Gastroesophageal sphincter (tissue), 3 donors: ENCODE data around the gene ZCCHC17.

Experiments used
- POLR2A ChIP-seq, 2 donors: fragments of 450-650 bp; IDR thresholded peaks; one replicate each; pipeline ENCODE4 v1.6.1; 2017; ENCODE audit warnings: antibody characterized with exemption in 2 of 2, mild to moderate bottlenecking in 2 of 2, moderate library complexity in 1 of 2
- POLR2AphosphoS5 ChIP-seq: sonication (generic); formaldehyde crosslinking; IDR thresholded peaks from one replicate; pipeline ENCODE4 v1.6.1; 2017; ENCODE audit warnings: antibody characterized with exemption
- TF ChIP-seq, protein P1 (sequence below), 4 experiments: fragments of 200-600 bp in 2 of 4; fragments of 450-650 bp in 2 of 4; sonication (generic) in 1 of 4; IDR thresholded peaks; one replicate each; pipeline ENCODE4 v1.5.1; 2017 to 2019; ENCODE audit warnings: antibody characterized with exemption in 4 of 4, mild to moderate bottlenecking in 2 of 4, moderate library complexity in 2 of 4

DNA sequence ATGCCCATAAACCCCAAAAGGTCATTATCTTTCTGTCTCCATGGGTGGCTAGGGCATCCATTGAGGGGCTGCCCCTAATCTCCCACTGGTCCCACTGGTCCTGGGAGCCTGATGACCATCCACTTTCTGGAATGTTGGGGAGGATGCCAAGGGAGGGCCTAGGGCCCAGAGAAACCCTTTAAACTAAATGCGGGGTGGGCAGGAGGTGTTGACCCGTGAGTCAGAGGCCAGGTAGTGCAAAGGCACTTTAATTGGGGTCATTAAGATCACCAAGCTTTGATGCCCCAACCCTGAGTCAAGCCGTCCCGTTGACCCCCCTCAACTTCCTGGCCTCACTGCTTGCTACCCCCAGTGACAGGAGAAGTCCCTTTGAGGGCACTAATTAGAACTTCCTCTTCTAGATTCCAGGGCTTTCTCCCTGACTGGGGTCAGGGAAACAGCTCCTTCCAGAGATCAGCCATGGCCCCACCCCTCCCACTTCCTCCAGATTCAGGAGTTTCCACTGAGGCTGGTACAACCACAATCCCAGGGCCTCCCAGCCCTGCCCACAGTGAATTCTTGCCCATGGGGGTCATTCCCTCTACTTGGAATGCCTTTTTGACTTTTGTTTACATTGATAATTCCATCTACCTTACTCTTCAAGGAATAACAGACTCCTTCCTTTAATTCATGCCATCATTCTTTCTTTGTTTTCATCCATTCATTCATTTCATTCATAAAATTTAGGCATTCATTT, 100.7 kb downstream of the ZCCHC17 start:
- TF ChIP-seq, protein P1, sequence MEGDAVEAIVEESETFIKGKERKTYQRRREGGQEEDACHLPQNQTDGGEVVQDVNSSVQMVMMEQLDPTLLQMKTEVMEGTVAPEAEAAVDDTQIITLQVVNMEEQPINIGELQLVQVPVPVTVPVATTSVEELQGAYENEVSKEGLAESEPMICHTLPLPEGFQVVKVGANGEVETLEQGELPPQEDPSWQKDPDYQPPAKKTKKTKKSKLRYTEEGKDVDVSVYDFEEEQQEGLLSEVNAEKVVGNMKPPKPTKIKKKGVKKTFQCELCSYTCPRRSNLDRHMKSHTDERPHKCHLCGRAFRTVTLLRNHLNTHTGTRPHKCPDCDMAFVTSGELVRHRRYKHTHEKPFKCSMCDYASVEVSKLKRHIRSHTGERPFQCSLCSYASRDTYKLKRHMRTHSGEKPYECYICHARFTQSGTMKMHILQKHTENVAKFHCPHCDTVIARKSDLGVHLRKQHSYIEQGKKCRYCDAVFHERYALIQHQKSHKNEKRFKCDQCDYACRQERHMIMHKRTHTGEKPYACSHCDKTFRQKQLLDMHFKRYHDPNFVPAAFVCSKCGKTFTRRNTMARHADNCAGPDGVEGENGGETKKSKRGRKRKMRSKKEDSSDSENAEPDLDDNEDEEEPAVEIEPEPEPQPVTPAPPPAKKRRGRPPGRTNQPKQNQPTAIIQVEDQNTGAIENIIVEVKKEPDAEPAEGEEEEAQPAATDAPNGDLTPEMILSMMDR (IDR thresholded peaks at IDR 0.05), result no peak
- no peak for TF ChIP-seq POLR2AphosphoS5
- no peak for TF ChIP-seq POLR2A (IDR thresholded peaks at IDR 0.05)
